Right atrium auricular region (tissue), 2 donors: ENCODE results near the gene DSC1. TPM values are rescaled to one million over a fixed set of nuclear protein-coding genes. Genes with fewer than 3 reads are reported as not detected.

ENCODE experiments used
- DNase-seq: peaks from one replicate; pipeline ENCODE4 v3.0.0-alpha.2; 2019; ENCODE audit warnings: low spot score
- H3K27ac ChIP-seq, 2 donors: fragments of 200-600 bp; sonication (generic); 1 replicate in 1 of 2; 2 replicates in 1 of 2; pipeline ENCODE4 v1.5.1; 2016 to 2019
- H3K27me3 ChIP-seq, 2 donors: fragments of 200-600 bp; sonication (generic); one replicate each; pipeline versions ENCODE4 v1.5.1 to v1.6.0; 2017 to 2019
- H3K36me3 ChIP-seq: fragments of 200-600 bp; sonication (generic); one replicate; pipeline ENCODE4 v1.5.1; 2016
- H3K4me1 ChIP-seq, 2 donors: fragments of 200-600 bp; sonication (generic); one replicate each; pipeline versions ENCODE4 v1.5.1 to v1.6.0; 2017 to 2019
- H3K4me3 ChIP-seq, 2 donors: fragments of 200-600 bp; sonication (generic); 1 replicate in 1 of 2; 2 replicates in 1 of 2; pipeline ENCODE4 v1.5.1; 2017 to 2019; ENCODE audit warnings: mild to moderate bottlenecking in 1 of 2, moderate library complexity in 1 of 2
- H3K9me3 ChIP-seq, 2 donors: fragments of 200-600 bp; sonication (generic); one replicate each; pipeline ENCODE4 v1.5.1; 2019
- CTCF ChIP-seq, 2 donors: fragments of 200-600 bp; sonication (generic); IDR thresholded peaks; one replicate each; pipeline ENCODE4 v1.5.1; 2019; ENCODE audit warnings: antibody characterized with exemption in 2 of 2
- total RNA-seq, 2 donors: library from RNA; depleted of rRNA; stranded (reverse); fragments of >200 nt; gene quantifications; one replicate each; pipeline ENCODE4 v1.1.0, GENCODE V29; 2016

DSC1 gene
- total RNA-seq, 2 donors from 2014 or later: 54.0 to 75.3 TPM

- no peak for TF ChIP-seq CTCF (IDR thresholded peaks at IDR 0.05)
- no peaks in the 10 kb centered on the region for H3K9me3 ChIP-seq
Measured at GRCh38 chr18:31154181-31154580, 8.5 kb downstream of the DSC1 start.

GRCh38 chr18:31149351-31149750 is 13.3 kb downstream of the DSC1 start:
- H3K27me3 ChIP-seq: no peaks in the 10 kb centered on the region
- no peaks in the 10 kb centered on the region for H3K9me3 ChIP-seq
- peaks cover 10% of the 10 kb centered on the region for H3K36me3 ChIP-seq
- no peak overlapping the region for H3K27ac ChIP-seq
- no peak overlapping the region for H3K4me3 ChIP-seq
- no peaks in the 10 kb centered on the region for H3K4me1 ChIP-seq
- TF ChIP-seq CTCF (IDR thresholded peaks at IDR 0.05): no peak
- no peak for DNase-seq

More at GRCh38 chr18:31154181-31154580, 8.5 kb downstream of the DSC1 start:
- H3K4me3 ChIP-seq: no peak overlapping the region
- H3K27ac ChIP-seq: peak overlapping the region in 1 of 2 donors; percentile 30
- DNase-seq: no peak
- peaks cover 21% of the 10 kb centered on the region for H3K36me3 ChIP-seq
- H3K27me3 ChIP-seq: no peaks in the 10 kb centered on the region
- H3K4me1 ChIP-seq: no peaks in the 10 kb centered on the region

GRCh38 chr18:31148600-31148999 is 14.1 kb downstream of the DSC1 start:
- no peaks in the 10 kb centered on the region for H3K4me1 ChIP-seq
- H3K9me3 ChIP-seq: no peaks in the 10 kb centered on the region
- no peak for DNase-seq
- no peak overlapping the region for H3K4me3 ChIP-seq
- peaks cover 10% of the 10 kb centered on the region for H3K36me3 ChIP-seq
- no peaks in the 10 kb centered on the region for H3K27me3 ChIP-seq
- no peak for TF ChIP-seq CTCF (IDR thresholded peaks at IDR 0.05)
- no peak overlapping the region for H3K27ac ChIP-seq

GRCh38 chr18:31146809-31147208 is 15.8 kb downstream of the DSC1 start:
- no peak for DNase-seq
- H3K36me3 ChIP-seq: peaks cover 8% of the 10 kb centered on the region
- TF ChIP-seq CTCF (IDR thresholded peaks at IDR 0.05): no peak
- H3K27ac ChIP-seq: no peak overlapping the region
- no peaks in the 10 kb centered on the region for H3K27me3 ChIP-seq
- no peak overlapping the region for H3K4me3 ChIP-seq
- H3K4me1 ChIP-seq: no peaks in the 10 kb centered on the region
- no peaks in the 10 kb centered on the region for H3K9me3 ChIP-seq

GRCh38 chr18:31143025-31143424 is 19.6 kb downstream of the DSC1 start:
- H3K36me3 ChIP-seq: peaks cover 5% of the 10 kb centered on the region
- no peak for TF ChIP-seq CTCF (IDR thresholded peaks at IDR 0.05)
- no peaks in the 10 kb centered on the region for H3K9me3 ChIP-seq

GRCh38 chr18:31138709-31139108 is 23.9 kb downstream of the DSC1 start:
- H3K36me3 ChIP-seq: no peaks in the 10 kb centered on the region
- TF ChIP-seq CTCF (IDR thresholded peaks at IDR 0.05): no peak
- H3K4me1 ChIP-seq: no peaks in the 10 kb centered on the region
- no peak overlapping the region for H3K4me3 ChIP-seq
- no peaks in the 10 kb centered on the region for H3K9me3 ChIP-seq
- H3K27ac ChIP-seq: no peak overlapping the region
- no peak for DNase-seq
- no peaks in the 10 kb centered on the region for H3K27me3 ChIP-seq

More at GRCh38 chr18:31143025-31143424, 19.6 kb downstream of the DSC1 start:
- H3K4me1 ChIP-seq: no peaks in the 10 kb centered on the region
- H3K4me3 ChIP-seq: no peak overlapping the region
- H3K27ac ChIP-seq: no peak overlapping the region
- no peak for DNase-seq
- no peaks in the 10 kb centered on the region for H3K27me3 ChIP-seq
